Measurements from ENCODE around the gene RGL4. TPM values are rescaled to one million over a fixed set of nuclear protein-coding genes. Genes with fewer than 3 reads are reported as not detected.
"Not testable (repeated sequence)": the region's sequence is repeated elsewhere in the genome, so short reads cannot be mapped to it uniquely, and the experiment has no call there.

Gene RGL4
- total and polyA plus RNA-seq, 2 donors (not counting 1 experiment from before 2014, with no cell fraction given), result 0.81 to 2.7 TPM

DNA sequence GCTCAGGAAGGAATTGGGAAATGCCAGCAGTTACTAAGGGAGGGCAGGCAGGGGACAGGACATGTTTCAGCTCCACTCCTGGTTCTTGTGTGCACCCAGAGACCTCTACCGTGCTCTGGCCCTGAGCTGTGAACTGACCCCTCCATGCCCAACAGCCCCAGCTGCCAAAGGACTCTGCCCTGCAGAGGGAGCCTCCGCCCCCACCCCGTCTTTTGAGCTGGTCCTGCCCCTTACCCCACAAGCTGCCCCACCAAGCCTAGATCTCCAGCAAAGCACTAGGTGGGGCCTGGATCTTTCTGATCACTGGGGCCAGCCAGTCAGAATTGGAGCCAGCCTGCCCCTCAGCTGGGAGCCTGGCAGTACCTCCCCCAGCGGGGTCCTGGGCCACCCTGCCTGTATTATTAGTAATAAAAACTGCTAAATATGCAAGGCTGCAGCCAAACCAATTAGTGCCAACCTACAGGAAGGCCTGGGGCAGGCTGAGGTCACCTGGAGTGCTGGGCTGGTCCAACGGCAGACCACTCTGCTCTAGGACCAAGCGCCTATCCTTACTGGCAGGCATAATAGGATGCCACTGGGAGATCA lies 34.8 kb upstream of the RGL4 start:
- POLR2A ChIA-PET, result no interaction called here
- H3K27me3 ChIP-seq (replicated peaks in 1 of 4; ENCODE audit: control extremely low read depth in 1 of 4, control insufficient read depth in 3 of 4, insufficient read depth in 4 of 4, low read length in 3 of 4), result no peaks in the 10 kb centered on the region
- no peaks in the 10 kb centered on the region for H3K9me3 ChIP-seq (ENCODE audit: control extremely low read depth in 1 of 3, control insufficient read depth in 2 of 3, insufficient read depth in 1 of 3, low read length in 2 of 3)
- no peak for TF ChIP-seq EZH2 (IDR thresholded peaks at IDR 0.05; ENCODE audit: borderline replicate concordance, insufficient read depth, low read depth, low read length, poor library complexity, severe bottlenecking)
- TF ChIP-seq, protein P1, sequence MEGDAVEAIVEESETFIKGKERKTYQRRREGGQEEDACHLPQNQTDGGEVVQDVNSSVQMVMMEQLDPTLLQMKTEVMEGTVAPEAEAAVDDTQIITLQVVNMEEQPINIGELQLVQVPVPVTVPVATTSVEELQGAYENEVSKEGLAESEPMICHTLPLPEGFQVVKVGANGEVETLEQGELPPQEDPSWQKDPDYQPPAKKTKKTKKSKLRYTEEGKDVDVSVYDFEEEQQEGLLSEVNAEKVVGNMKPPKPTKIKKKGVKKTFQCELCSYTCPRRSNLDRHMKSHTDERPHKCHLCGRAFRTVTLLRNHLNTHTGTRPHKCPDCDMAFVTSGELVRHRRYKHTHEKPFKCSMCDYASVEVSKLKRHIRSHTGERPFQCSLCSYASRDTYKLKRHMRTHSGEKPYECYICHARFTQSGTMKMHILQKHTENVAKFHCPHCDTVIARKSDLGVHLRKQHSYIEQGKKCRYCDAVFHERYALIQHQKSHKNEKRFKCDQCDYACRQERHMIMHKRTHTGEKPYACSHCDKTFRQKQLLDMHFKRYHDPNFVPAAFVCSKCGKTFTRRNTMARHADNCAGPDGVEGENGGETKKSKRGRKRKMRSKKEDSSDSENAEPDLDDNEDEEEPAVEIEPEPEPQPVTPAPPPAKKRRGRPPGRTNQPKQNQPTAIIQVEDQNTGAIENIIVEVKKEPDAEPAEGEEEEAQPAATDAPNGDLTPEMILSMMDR (IDR thresholded peaks at IDR 0.05), result no peak
- CTCF ChIA-PET, result no interaction called here
- no peaks in the 10 kb centered on the region for H4K20me1 ChIP-seq (ENCODE audit: control insufficient read depth, insufficient read depth, low read length, poor library complexity, severe bottlenecking)
- H3K36me3 ChIP-seq (replicated peaks in 1 of 2; ENCODE audit: control extremely low read depth in 1 of 2, control insufficient read depth in 1 of 2, extremely low read depth in 1 of 2, insufficient read depth in 2 of 2, low read length in 1 of 2), result peaks cover 2 to 16% of the 10 kb centered on the region in 2 experiments
- Mint-ChIP-seq H3K4me1 (no peaks in the 10 kb centered on the region), H3K27ac (no peak overlapping the region), H3K9me3 (ENCODE audit: insufficient read depth) (no peaks in the 10 kb centered on the region), H3K27me3 (no peaks in the 10 kb centered on the region), H3K4me3 (no peak overlapping the region)
- H3K4me1 ChIP-seq (ENCODE audit: control insufficient read depth in 2 of 2, insufficient read depth in 2 of 2, low read length in 2 of 2), result no peaks in the 10 kb centered on the region
- no peak overlapping the region for H3K4me3 ChIP-seq (ENCODE audit: control extremely low read depth in 1 of 5, extremely low read depth in 1 of 5, insufficient read depth in 1 of 5, low read depth in 2 of 5, low read length in 4 of 5)
- no peak overlapping the region for H3K27ac ChIP-seq (ENCODE audit: low read length in 2 of 2)
- no peaks in the 10 kb centered on the region for H3K79me2 ChIP-seq (ENCODE audit: control insufficient read depth, insufficient read depth, low read length)
- intact Hi-C loops (cut with micrococcal nuclease), result no loop called here
- no peak for ATAC-seq (ENCODE audit: low read depth)
- no peak overlapping the region for H2AFZ ChIP-seq (ENCODE audit: insufficient read depth, low read depth, low read length, poor library complexity, severe bottlenecking)
- no peak for DNase-seq
- H3K9ac ChIP-seq (ENCODE audit: low read length), result no peak overlapping the region
- WGBS (ENCODE audit: insufficient coverage), result 92% methylated on average over 5 of the region's 6 CpGs
- no peak overlapping the region for H3K4me2 ChIP-seq (replicated peaks; ENCODE audit: low read depth, low read length, poor library complexity, severe bottlenecking)

DNA sequence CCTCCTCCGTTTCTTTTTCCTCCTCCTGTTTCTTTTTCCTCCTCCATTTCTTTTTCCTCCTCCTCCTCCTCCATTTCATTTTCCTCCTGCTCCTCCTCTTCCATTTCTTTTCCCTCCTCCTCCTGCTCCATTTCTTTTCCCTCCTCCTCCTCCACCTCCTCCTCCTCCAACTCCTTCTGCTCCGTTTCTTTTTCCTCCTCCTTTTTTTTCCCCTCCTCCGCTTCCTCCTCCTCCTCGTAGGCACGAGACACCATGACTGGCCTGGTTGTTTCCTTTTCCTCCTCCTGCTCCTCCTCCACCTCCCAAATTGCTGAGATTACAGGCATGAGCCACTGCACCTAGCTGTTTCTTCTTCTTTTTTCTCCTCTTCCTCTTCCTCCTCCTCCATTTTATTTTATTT lies 33.1 kb upstream of the RGL4 start:
- Mint-ChIP-seq H3K4me1 (no peaks in the 10 kb centered on the region), H3K4me3 (no peak overlapping the region), H3K9me3 (ENCODE audit: insufficient read depth) (no peaks in the 10 kb centered on the region), H3K27me3 (no peaks in the 10 kb centered on the region), H3K27ac (no peak overlapping the region)
- no peak for ATAC-seq (ENCODE audit: low read depth)
- Histone ChIP-seq H3K4me1 (ENCODE audit: control insufficient read depth in 2 of 2, insufficient read depth in 2 of 2, low read length in 2 of 2) (no peaks in the 10 kb centered on the region), H3K36me3 (replicated peaks in 1 of 2; ENCODE audit: control extremely low read depth in 1 of 2, control insufficient read depth in 1 of 2, extremely low read depth in 1 of 2, insufficient read depth in 2 of 2, low read length in 1 of 2) (peaks cover 5 to 20% of the 10 kb centered on the region in 2 experiments), H3K9ac (ENCODE audit: low read length) (no peak overlapping the region), H3K79me2 (ENCODE audit: control insufficient read depth, insufficient read depth, low read length) (no peaks in the 10 kb centered on the region), H3K4me3 (ENCODE audit: control extremely low read depth in 1 of 5, extremely low read depth in 1 of 5, insufficient read depth in 1 of 5, low read depth in 2 of 5, low read length in 4 of 5) (no peak overlapping the region), H3K27ac (ENCODE audit: low read length in 2 of 2) (no peak overlapping the region), H3K27me3 (replicated peaks in 1 of 4; ENCODE audit: control extremely low read depth in 1 of 4, control insufficient read depth in 3 of 4, insufficient read depth in 4 of 4, low read length in 3 of 4) (no peaks in the 10 kb centered on the region), H3K9me3 (ENCODE audit: control extremely low read depth in 1 of 3, control insufficient read depth in 2 of 3, insufficient read depth in 1 of 3, low read length in 2 of 3) (peaks cover 0 to 4% (median 0%) of the 10 kb centered on the region in 3 donors), H3K4me2 (replicated peaks; ENCODE audit: low read depth, low read length, poor library complexity, severe bottlenecking) (no peak overlapping the region), H2AFZ (ENCODE audit: insufficient read depth, low read depth, low read length, poor library complexity, severe bottlenecking) (no peak overlapping the region), H4K20me1 (ENCODE audit: control insufficient read depth, insufficient read depth, low read length, poor library complexity, severe bottlenecking) (no peaks in the 10 kb centered on the region)
- TF ChIP-seq, protein P1 (IDR thresholded peaks at IDR 0.05), result no peak
- TF ChIP-seq EZH2 (IDR thresholded peaks at IDR 0.05; ENCODE audit: borderline replicate concordance, insufficient read depth, low read depth, low read length, poor library complexity, severe bottlenecking), result no peak
- ChIA-PET CTCF (no interaction called here), POLR2A (no interaction called here)
- whole genome bisulfite sequencing (ENCODE audit: insufficient coverage), result 97% methylated on average over 5 of the region's 5 CpGs
- intact Hi-C loops (cut with micrococcal nuclease), result no loop called here
- DNase-seq, result no peak

GRCh38 chr22:23660381-23660780 lies 30.4 kb upstream of the RGL4 start:
- CTCF ChIA-PET, result interaction anchor here (0.5 kb wide), 1 partner anchor 1813 kb away, joined by 3 read pairs; no protein-coding TSS in a partner anchor
- H3K79me2 ChIP-seq (ENCODE audit: control insufficient read depth, insufficient read depth, low read length); intact Hi-C loops (cut with micrococcal nuclease); H3K27me3 Mint-ChIP-seq; H3K4me1 ChIP-seq (ENCODE audit: control insufficient read depth in 2 of 2, insufficient read depth in 2 of 2, low read length in 2 of 2); POLR2A ChIA-PET; H3K27me3 ChIP-seq (replicated peaks in 1 of 4; ENCODE audit: control extremely low read depth in 1 of 4, control insufficient read depth in 3 of 4, insufficient read depth in 4 of 4, low read length in 3 of 4); H4K20me1 ChIP-seq (ENCODE audit: control insufficient read depth, insufficient read depth, low read length, poor library complexity, severe bottlenecking); H3K27ac Mint-ChIP-seq; H2AFZ ChIP-seq (ENCODE audit: insufficient read depth, low read depth, low read length, poor library complexity, severe bottlenecking); H3K4me2 ChIP-seq (replicated peaks; ENCODE audit: low read depth, low read length, poor library complexity, severe bottlenecking); H3K4me1 Mint-ChIP-seq; H3K9me3 ChIP-seq (ENCODE audit: control extremely low read depth in 1 of 3, control insufficient read depth in 2 of 3, insufficient read depth in 1 of 3, low read length in 2 of 3); ATAC-seq (ENCODE audit: low read depth); H3K9ac ChIP-seq (ENCODE audit: low read length); H3K4me3 Mint-ChIP-seq; H3K27ac ChIP-seq (ENCODE audit: low read length in 2 of 2); H3K4me3 ChIP-seq (ENCODE audit: control extremely low read depth in 1 of 5, extremely low read depth in 1 of 5, insufficient read depth in 1 of 5, low read depth in 2 of 5, low read length in 4 of 5); DNase-seq; H3K9me3 Mint-ChIP-seq (ENCODE audit: insufficient read depth): not testable (repeated sequence)
- H3K36me3 ChIP-seq (replicated peaks in 1 of 2; ENCODE audit: control extremely low read depth in 1 of 2, control insufficient read depth in 1 of 2, extremely low read depth in 1 of 2, insufficient read depth in 2 of 2, low read length in 1 of 2), result peaks cover 3 to 18% of the 10 kb centered on the region in 2 experiments
- WGBS (ENCODE audit: insufficient coverage), result 83% methylated on average over 1 of the region's 4 CpGs

Data from B cell (primary cell).